ENCODE results near the gene NDE1.
A peak's percentile ranks its signal among the peaks of the same experiment; 100 is the strongest.
"Not testable (repeated sequence)": the region's sequence is repeated elsewhere in the genome, so short reads cannot be mapped to it uniquely, and the experiment has no call there.

NDE1 gene

DNA sequence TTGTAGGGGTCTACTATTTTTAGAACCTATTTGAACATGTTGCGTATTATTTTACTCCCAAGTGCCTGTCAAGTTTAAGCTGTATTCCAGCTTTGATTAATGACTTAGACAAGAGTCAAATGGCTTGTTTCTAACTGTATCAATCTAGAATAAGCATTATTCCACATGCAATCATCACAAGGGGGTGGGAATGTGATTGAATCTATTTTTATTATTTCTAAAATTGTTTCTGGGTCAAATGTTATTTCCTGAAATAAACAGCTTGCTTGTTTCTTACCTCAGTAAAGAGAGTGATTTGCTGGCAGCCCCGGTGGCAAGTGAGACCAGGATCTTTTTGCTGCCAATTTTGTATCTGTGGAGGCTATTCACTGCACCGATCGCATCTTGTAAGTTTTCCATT is 28.6 kb upstream of the NDE1 start:
- DNase-seq: no peak

DNA sequence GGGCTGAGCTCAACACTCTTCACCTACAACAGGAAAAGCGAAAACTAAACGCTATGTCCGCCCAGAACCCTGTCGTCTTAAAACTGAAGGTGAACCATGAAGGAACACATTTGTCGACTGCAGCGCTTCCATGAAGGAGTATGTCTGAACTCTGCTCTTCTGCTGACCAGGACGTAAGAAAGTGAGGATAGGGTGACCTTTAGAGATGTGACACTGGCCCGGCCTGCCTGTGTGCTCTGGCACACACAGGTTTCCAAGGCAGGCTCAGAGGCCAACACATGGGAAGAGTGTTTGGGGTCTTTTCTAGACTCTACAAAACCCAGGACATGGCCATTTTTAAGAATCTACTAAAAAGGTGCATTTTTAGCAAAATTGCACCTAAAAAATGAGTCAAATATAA is 28.2 kb upstream of the NDE1 start:
- DNase-seq: no peak

DNA sequence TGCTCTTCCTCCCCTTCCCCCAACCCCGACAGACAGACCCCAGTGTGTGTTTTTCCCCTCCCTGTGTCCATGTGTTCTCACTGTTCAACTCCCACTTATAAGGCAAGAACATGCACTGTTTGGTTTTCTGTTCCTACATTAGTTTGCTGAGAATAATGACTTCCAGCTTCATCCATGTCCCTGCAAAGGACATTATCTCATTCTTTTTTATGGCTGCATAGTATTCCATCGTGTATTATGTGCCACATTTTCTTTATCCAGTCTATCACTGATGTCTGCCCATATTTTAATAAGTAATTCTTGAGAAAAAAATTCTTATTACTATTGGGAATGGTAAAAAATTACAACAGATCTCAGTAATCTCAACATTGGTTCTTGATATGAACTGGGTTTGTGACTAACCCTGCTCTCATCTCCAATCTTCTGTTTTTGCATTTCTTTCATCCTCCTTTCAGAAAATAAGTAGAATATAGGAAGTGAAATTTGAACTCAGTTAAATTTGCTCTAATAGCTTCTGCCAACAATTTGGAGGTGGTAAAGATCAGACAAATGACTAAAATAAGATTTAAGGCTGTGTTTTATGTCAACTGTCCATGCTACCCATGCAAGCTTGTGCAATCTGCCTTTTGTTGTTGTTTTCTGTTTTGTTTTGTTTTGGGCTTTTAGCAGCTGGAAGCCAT is 18.2 kb upstream of the NDE1 start:
- DNase-seq: no peak

DNA sequence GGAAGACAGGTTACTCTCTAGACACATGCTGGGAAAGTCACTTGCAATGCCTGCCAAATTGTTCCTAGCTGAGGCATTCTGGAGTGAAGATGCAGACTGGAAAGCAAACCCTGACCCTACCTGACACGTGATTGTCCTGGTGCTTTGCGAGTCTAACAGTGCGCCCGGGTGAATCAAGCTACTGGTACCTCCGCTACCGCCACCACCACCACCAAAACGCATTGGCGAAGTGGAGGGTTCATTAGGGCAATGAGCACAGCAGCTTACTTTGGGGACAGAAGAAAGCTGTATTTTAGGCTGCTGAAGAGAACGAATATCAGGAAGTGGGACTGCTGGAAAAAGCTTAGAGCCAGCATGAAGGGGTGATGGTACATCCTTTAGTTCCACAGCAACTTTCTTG is 14.1 kb upstream of the NDE1 start:
- no peak for DNase-seq

DNA sequence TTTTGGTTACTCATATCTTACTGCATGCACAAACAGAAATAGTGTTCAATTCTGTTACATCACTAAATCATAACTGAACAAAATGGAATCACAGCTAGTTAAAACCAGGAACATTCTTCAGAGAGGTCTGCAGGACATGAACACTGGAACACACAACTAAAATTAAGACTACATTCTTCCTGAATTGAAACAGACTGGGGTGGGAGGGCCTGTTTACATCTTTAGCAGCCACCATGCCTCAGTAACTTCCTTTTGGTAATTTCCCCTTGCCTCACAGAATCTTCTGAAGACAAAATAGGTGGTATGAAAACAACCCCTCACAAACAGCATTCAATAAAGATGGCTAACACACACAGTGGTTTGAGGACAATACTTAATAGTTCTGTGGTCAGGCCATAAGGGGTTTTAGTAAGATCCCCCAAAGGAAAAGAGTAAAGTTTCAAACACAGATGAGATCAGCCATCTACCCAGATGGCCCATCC is 13.6 kb upstream of the NDE1 start:
- no peak for DNase-seq

DNA sequence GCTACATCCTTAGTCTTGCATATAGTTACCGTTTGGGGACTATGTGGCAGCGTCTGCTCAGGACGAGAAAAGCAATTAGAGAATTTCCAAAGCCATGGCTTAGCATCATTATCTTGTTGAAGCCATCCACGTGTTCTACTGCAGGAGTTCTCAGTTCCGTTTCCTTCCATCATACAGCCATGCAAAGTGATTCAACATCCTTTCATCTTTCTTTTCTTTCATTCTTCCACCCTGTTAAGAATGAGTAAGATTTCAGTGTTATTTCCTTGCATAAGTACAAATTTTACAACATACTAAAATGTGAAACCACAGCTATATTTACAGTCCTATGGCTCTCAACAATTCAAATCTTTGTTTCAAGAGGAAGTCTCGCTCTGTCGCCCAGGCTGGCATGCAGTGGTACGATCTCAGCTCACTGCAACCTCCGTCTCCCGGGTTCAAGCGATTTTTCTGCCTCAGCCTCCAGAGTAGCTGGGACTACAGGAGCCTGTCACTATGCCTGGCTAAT is 10.9 kb upstream of the NDE1 start:
- no peak for DNase-seq

DNA sequence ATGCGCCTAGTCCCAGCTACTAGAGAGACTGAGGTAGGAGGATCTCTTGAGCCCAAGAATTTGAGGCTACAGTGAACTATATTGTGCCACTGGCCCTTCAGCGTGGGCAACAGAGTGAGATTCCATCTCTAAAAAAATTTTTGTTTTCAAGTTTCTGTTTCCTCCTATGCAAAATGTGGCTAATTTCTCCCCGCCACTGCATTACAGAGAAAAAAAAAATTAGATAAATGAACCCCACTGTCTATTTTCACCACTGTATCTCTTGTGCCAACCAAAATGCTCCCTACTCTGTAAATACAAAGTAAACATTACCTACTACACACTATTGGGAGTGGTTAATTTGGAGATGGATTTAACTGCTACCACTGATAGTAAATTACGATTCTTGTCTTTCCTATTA is 9.1 kb upstream of the NDE1 start:
- no peak for DNase-seq

DNA sequence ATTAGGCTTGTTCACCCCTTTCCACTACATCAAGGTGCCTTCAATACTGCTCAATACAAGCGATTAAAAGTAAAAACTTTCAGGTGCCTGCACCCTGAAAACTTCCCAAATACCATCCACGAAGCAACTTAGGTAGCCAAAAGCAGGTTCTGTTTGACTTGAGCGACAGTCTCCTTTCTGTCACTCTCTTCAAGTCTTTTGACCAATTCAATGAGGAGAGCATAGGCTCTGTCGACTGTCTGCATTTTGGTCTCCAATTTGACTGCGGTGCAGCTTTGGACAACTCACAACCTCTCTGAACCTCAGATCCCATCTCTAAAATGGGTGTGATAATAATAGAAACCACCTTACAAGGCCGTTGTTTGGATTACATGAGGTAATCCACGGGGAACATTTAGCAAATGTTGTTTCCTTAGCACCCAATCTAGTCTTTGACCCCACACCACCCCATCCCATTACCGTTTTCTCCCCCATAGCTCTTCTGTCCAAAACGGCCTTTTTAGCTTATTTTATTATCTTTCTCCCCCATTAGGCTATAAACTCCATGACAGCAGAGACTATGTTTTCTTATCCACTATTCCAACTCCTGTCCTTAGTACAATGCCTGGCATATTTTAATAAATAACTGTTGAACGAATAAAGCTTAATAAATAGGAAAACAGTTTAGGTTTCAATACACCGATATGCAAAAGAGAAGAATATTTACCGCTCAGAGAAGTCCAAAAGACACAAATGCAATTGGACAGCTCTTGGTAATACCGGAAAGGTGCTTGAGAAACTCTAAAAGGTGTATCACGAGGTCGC is 8.1 kb upstream of the NDE1 start:
- no peak for DNase-seq

DNA sequence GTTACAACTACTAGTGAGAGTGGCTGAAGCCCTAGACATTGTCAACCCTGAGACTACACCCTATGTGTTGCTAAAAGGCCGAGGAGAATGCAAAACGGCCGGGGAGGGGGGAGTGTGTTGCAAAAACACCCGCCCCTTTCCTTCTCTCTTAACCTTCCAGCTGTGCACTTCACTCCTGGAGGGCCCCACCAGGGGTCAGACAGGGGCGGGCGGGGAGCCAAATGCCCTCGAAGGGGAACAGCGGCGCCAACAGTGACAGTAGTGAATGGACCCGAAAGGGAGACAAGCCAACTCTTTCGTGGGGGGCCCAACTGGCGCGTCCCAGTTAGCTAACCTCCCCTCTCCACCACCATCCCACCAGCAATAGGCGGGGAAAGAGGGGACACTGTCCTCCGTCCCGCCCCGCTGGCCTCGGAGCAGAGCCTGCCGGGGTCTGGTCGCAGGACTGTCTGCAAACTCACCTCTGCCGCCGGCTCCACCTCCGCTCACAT is 7.4 kb upstream of the NDE1 start:
- peak; percentile 80 for DNase-seq

DNA sequence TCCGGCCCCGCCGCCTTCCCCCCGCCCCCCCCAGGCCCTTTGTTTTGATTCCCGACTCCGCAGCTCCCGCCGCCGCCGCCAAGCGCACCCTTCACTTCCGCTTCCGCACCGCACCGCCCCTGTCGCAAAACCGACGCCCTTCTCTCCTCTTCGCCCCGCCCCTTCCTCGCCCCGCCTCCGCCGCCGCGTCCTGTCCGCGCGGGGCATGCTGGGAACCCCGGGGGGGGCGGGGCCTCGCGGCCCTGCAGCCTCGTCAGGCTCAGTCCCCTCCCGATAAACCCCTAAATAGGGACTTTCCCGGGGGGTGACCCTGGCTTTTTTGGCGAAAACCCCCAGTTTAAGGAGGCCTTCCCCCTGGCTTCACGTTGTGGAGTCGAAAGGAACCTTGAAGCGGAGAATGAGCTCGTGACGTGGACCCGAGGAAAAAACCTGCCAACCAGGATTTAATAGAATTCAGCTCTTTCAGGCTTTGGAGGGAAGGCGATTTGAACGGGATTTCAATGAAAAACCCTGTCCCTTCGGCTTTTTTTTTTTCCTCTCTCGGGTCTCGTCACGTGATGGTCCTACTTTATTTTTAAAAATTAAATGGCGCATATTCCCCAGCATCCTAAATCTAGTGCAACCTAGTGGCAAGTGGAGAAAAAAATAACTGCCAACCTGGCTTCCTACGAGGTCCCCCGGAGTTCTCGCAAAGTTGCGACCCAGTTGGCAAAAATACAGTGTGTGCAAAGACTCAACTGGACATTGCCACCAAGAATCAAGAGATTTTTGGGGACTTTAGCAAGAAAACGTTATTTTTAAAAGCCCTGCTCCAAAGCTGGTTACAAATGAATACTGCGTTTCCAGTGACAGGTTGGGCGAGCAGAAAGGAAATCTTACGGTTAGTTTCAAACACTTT is 6.7 kb upstream of the NDE1 start, which contains the start of gene MARF1:
Gene MARF1, minus strand, starts transcription at position 107 of the 898 bp plus-strand sequence. CDS start 3,921 bp downstream, outside the sequence.
- peak; percentile 96 for DNase-seq

DNA sequence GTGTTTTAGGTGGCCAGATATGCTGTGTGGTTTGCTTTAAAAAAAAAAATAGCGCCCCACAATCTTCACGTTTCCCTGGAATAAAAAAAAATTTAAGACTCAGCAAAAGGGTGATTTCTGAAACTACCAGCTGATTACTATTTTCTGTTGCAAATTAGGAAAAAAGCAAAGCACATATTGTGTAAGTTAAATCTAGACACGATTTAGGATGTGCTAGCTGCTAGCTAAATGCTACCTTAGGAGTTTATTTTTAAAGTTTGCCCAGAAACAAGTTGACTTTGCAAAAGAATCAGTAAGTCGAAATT is 6.1 kb upstream of the NDE1 start:
- no peak for DNase-seq

DNA sequence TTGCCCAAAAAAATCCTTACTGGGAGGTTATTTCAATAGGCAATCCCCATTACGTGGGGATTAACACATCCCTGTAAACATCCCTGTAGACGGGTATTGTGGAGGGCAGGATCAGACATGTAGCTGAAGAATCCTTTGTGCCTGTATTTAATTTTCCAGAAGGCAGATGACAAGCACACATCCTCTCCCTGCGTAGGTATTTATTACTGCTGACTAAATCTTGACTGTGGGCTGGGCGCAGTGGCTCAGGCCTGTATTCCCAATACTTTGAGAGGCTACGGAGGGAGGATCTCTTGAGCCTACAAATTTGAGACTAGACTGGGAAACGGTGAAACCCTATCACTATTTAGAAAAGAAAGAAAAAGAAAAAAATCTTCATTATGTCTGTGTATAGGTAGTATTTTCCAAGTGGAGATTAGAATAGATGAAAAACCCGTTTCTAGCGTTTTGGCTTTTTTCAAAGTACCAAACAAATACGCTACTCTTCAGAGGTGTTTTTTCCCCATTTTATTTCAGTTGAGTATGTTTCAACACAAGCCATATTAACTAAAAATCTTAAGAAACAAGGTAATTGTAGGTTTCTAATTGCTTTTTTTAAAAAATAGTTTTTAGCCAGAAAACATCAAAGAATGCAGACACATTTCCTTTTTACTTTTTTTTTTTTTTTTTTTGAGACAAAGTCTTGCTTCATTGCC is 5.6 kb upstream of the NDE1 start:
- peak; percentile 78 for DNase-seq

DNA sequence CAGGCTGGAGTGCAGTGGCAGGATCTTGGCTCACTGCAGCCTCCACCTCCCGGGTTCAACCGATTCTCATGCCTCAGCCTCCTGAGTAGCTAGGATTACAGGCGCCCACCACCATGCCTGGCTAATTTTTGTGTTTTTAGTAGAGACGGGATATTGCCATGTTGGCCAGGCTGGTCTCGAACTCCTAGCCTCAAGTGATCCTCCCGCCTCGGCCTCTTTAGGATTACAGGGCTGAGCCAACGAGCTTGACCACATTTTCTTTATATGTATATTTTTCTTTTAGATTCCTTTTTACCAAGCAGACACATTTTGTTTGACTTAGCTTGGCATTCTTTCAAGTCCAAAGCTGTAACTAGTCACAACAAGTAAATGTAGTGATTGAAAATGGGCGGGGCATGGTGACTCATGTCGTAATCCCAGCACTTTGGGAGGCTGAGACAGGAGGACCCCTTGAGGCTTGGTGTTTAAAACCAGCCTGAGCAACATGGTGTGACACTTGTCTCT is 5.0 kb upstream of the NDE1 start:
- peak; percentile 19 for DNase-seq

DNA sequence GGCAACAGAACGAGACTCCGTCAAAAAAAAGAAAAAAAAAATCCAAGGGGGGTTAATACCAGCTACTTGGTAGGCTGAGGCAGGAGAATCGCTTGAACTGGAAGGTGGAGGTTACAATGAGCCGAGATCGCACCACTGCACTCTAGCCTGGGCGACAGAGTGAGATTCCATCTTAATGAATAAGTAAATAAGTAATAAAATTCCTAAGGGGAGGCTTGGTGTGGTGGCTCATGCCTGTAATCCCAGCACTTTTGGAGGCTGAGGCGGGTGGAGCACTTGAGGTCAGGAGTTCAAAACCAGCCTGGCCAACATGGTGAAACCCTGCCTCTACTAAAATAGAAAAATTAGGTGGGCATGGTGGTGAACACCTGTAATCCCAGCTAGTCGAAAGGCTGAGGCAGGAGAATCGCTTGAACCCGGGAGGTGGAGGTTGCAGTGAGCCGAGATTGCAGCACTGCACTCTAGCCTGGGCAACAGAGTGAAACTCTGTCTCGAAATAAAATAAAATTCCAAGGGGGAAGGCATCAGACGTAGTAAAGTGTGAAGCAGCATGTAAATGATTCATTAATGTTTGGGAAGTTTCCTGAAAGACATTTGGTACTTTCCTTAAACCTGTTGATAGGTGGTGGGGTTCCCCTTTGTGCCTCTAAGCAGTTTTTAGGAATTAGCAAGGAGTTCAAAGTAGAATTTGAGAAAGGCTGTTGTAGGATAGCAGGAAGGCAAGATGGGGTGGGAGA is 3.3 kb upstream of the NDE1 start:
- DNase-seq: not testable (repeated sequence)

DNA sequence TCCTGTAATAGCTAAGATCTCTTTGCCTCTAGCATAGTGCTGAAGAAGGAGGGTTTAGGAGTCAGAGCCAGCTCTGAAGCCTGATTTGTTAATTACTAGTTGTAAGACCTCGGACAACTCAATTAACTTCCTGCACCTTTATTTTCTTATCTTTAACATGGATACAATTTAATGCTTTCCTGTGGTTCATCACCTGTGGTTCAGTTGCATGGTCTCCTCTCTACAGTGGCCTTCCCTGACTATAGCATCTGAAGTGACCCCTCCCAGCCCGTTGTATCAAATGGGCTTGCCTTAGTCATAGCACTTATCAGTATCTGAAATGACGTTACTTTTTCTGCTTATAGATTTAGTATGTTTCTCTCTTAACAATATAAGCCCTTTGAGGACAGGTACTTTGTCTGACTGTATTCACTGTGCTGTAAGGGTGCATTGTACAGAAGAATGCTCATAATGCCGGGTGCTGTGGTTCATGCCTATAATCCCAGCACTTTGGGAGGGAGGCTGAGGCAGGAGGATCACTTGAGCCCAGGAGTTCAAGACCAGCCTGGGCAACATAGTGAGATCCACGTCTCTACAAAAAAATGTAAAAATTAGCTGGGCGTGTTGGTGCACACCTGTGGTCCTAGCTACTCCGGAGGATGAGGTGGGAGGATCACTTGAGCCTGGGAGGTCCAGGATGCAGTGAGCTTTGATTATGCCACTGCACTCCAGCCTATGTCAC is 2.6 kb upstream of the NDE1 start:
- no peak for DNase-seq

DNA sequence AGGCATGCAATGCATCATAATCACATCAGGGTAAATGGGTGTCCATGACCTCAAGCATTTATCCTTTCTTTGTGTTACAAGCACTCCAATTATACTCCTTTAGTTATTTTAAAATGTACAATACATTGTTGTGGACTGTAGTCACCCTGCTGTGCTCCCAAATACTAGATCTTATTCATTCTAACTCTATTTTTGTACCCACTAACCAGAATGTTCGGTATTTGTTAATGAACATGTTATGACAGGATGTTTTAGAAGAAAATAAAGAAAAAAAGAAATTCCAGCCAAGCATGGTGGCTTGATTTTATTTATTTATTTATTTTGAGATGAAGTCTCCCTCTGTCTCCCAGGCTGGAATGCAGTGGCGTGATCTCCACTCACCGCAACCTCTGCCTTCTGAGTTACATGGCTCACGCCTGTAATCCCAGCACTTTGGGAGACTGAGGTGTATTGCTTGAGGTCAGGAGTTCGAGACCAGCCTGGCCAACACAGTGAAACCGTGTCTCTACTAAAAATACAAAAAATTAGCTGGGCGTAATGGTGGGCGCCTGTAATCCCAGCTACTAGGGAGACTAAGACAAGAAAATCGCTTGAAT is 1.8 kb upstream of the NDE1 start:
- no peak for DNase-seq

DNA sequence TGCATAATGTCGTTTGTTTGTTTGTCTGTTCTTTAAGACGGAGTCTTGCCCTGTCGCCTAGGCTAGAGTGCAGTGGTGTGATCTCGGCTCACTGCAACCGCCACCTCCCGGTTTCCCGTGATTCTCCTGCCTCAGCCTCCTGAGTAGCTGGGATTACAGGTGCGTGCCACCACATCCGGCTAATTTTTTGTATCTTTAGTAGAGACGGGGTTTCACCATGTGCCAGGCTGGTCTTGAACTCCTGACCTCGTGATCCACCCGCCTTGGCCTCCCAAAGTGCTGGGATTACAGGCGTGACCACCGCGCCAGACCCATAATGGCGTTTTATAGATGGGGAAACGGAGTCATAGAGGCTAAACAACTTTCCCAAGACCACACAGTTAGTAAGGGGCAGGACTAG is 734 bp upstream of the NDE1 start:
- not testable (repeated sequence) for DNase-seq

DNA sequence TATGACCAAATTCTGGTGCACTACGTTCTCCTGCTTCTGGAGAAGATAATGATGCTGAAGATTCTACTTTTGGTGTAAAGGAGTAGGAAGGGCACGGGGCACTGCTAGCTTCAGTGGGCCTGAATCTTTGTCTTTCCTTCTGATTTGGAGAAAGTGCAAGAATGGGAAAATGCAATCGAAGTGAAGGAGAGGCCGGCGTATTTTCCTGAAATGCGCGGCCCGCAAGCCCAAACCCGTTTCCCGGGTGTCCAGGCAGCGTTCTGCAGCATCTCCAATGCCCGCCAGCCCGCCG is 372 bp upstream of the NDE1 start:
- DNase-seq: no peak

DNA sequence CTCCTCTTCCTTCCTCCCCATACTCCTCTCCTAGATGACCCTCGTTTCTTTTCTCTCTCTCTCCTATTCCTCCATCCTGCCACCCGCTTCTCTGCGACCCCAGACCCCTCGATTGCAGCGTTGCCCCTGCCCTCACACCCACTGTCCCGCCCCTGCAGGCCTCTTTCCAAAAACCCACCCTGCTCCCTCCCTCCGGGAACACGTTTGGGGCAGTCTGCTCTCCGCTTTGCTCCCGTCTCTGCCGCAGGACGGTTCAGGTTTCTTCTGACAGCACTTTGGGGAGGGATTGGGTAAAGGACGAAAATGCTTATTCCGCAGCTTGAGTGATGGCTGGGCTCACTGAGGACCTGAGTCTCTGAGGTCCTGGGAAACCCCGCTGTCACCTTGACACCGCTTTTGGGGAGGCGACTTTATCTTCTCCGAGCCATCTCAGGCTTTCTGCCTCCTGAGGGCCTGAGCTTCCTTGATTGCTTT is 690 bp downstream of the NDE1 start:
- peak; percentile 29 for DNase-seq

DNA sequence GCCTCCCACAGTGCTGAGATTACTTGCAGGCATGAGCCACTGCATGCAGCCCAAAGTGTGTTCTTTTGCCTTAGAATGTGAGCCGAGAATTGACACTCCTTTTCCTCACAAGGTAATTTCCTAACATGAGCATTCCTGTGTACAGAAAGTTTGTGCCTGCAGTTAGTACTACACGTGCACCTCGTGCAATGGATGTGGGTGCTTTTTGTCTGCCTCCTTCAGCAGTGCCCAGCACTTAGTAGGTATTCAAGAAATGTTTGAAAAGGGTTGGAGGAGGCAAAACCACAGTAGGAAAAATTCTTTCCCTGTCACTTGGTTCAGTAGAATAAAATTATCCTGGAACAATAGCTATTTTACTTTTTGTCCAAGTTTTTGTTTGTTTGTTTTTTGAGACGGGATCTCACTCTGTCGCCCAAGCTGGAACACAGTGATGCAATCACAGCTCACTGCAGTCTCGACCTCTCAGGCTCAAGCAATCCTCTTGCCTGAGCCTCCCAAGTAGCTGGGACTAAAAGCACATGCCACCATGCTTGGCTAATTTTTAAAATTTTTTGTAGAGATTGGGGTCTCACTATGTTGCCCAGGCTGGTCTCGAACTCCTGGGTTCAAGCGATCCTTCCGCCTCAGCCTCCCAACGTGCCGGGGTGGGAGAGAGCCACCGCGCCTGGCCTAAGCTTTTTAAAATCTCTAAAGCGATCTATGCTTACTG is 2.4 kb downstream of the NDE1 start:
- no peak for DNase-seq
